C4-2B (cell line): ENCODE results near the gene ADISSP.

ENCODE experiments used
- H3K27ac ChIP-seq: fragments of 450-650 bp; 2 replicates; pipeline ENCODE4 v1.5.1; 2017
- ZFX ChIP-seq: fragments of 450-650 bp; IDR thresholded peaks from 2 replicates; pipeline ENCODE4 v1.6.1; 2017
- TF ChIP-seq, protein P1 (sequence below): fragments of 450-650 bp; conservative IDR thresholded peaks from 2 replicates; pipeline ENCODE4 v1.5.1; 2017; ENCODE audit warnings: mild to moderate bottlenecking

Gene ADISSP

DNA sequence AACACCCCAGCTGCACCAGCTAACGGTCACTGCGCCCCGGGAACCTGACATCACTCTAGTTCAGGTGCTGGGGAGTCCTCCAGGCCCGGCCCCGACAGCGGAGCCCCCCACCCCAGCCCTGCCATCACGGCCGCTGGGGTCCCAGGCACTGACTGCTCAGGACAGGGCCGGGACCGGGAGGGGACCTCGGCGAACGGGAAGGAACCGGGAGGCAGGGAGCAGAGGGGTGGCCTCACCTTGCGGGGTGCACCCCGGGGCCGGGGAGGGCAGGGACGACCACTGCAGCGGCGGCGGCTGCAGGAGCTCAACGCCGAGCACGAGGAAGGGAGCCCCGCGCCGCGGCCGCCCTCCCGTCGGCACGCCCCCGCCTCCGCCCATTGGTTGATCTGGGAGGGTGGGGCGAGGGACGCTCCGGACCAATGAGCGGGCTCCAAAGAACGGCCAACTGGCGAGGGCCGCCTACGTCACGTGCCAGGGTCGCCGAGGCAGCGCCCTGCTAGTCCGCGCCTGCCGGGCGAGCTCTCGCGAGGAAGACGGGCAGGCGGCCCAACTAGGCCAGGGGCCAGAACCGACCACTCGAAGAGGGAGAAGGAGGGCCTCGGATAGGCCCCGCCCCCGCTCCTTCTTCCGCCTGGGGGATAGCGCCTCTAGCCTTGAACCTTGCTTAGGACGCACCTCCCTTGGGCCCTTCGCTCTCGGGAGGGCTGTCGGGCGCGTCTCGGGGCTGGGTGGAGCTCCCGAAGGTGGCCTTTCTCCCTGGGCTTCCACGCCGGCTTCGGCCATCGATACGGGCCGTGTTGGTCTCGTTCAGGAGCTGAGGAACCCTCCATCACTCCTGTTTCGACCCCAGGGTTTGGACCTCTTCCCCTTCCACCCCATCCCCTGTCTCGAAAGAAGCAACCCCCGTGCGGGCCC, at the start of gene ADISSP:
TSS of gene ADISSP (minus strand) at position 327 of the 915 bp plus-strand sequence. CDS start 7,653 bp downstream, outside the sequence.
- TF ChIP-seq ZFX, result peak; percentile 57; the same call in 1 of the 2 replicates
- TF ChIP-seq, protein P1, sequence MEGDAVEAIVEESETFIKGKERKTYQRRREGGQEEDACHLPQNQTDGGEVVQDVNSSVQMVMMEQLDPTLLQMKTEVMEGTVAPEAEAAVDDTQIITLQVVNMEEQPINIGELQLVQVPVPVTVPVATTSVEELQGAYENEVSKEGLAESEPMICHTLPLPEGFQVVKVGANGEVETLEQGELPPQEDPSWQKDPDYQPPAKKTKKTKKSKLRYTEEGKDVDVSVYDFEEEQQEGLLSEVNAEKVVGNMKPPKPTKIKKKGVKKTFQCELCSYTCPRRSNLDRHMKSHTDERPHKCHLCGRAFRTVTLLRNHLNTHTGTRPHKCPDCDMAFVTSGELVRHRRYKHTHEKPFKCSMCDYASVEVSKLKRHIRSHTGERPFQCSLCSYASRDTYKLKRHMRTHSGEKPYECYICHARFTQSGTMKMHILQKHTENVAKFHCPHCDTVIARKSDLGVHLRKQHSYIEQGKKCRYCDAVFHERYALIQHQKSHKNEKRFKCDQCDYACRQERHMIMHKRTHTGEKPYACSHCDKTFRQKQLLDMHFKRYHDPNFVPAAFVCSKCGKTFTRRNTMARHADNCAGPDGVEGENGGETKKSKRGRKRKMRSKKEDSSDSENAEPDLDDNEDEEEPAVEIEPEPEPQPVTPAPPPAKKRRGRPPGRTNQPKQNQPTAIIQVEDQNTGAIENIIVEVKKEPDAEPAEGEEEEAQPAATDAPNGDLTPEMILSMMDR, result no peak
- peak within 1 kb of the TSS; percentile 75 for H3K27ac ChIP-seq

DNA sequence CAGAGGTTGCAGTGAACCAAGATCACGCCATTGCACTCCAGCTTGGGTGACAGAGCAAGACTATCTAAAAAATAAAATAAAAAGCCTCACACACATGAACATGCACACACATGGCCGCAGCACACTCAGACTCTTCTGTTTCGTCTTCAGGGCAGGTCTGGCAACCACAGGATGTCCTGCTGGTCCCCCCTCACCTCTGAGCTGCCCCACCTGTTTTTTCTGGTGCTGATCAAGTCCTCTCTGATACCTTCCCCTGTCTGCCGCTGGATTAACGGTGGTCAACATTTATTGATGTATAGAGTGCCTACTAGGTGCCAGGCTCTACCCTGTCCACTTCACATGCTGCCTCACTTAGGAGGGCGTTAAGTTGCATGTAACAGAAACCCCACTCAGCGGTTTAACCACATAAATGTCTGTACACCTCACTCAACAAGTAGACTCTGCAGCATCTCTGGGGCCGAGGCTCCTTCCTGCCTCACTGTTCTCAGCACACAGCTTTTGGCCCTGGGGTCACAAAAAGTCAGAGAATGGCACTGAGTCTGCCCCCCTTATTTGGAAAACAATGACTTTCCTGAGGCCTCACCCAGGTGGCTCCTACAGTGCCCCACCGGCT, 48.3 kb upstream of the ADISSP start:
- TF ChIP-seq, protein P1, result no peak
- TF ChIP-seq ZFX, result no peak
- H3K27ac ChIP-seq, result no peak overlapping the region

DNA sequence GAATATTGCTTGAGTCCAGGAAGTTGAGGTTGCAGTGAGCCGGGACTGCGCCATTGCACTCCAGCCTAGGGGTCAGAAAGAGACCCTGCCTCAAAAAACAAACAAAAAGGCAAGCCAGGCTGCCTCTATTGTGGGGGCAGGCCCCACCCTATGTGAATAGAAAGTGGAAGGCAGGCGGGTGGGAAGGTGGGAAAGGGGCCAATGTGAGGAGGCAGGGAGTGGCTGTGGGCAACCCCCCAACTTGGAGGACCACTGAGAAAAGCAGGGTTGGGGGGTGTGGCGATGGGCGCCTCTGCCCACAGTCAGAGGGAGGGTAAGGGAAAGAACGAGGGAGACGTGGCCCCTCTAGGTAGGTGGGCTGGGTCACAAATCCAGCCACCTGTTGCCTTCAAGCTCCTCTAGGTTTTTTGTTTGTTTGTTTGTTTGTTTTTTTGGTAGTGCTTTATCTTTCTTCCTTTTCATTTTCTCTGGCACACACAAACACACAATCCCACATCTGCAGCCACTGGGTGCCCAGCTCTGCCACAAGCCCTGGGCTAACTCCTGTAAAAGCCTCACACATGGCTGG, 47.5 kb upstream of the ADISSP start:
- H3K27ac ChIP-seq, result no peak overlapping the region
- TF ChIP-seq, protein P1, result no peak
- TF ChIP-seq ZFX, result no peak

DNA sequence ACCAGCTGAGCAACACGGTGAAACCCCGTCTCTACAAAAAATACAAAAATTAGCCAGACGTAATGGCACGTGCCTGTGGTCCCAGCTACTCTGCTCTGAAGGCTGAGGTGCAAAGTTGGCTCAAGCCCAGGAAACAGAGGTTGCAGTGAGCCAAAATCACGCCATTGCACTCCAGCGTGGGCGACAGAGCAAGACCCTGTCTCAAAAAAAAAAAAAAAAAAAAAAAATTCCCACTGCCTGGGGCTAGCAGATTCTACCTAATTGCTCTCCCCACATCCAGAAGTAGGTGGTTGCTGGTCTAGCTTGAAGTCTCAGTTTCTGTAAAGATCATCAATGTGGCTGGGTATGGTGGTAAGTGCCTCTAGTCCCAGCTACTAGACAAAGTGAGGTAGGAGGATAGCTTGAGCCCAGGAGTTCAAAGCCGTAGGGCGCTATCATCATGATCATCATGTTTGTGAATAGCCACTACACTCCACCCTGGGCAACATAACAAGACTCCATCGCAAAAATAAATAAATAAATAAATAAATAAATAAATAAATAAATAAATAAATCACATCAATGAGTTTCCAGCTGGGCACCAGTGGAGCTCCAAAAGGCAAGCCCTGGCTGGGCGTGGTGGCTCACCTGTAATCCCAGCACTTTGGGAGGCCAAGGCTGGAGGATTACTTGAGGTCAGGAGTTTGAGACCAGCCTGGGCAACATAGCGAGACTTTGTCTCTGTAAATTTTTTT, 46.5 kb upstream of the ADISSP start:
- peak overlapping the region; percentile 79; the same call in 1 of the 2 replicates for H3K27ac ChIP-seq
- no peak for TF ChIP-seq ZFX
- TF ChIP-seq, protein P1, result no peak

DNA sequence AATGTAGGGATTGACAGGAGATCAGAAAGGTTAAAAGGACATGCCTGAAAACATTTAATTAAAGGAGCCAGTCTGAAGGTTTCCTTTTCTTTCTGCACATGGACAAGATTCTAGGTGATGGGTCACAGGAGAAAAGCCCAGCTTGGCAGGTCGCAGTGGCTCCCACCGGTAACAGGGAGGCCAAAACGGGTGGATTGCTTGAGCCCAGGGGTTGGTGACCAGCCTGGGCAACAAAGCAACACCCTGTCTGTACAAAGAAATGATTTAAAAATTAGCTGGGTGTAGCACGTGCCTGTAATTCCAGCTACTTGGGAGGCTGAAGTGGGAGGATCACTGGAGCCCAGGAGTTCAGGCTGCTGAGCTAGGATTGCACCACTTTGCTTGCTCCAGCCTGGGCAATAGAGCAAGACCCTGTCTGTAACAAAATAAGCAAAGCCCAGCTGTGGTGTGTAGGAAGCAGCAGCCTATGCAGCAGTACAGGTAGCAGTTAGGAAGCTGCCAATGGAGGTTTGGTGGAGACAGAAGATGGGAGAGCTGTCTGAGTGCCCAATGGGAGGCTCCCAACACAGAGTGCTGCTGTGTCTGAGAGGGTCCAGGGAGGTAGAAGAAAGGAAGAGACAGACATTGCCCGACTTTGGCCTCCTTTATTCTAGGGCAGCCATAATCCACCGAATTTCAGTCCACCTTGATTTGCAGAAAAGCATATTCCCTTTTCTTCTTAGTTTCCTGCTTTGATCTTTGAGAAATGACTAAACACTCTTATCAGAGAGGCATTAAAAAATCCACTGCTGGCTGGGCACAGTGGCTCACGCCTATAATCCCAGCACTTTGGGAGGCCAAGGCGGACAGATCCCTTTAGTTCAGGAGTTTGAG, 45.7 kb upstream of the ADISSP start:
- peak overlapping the region; percentile 79 for H3K27ac ChIP-seq
- no peak for TF ChIP-seq ZFX
- TF ChIP-seq, protein P1, result no peak

DNA sequence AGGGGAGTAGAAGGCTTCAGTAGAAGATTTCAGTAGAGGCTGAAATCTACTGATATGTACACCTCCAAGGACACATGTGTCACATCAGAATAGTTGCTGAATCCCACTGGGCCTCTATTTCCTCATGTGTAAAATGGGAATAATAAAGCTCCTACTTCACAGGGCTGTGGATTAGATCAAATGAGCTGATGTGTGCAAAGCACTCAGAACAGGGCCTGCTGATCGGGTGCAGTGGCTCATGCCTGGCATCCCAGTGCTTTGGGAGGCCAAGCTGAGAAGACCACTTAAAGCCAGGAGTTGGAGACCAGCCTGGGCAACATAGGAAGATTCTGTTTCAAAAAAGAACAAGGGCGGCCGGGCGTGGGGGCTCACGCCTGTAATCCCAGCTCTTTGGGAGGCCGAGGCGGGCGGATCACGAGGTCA, 44.7 kb upstream of the ADISSP start:
- peak overlapping the region; percentile 79 for H3K27ac ChIP-seq
- TF ChIP-seq ZFX, result no peak
- TF ChIP-seq, protein P1, result no peak
